Activated CD4-positive, alpha-beta T cell treated with anti-CD3 and anti-CD28 coated beads, Interleukin-2, amount 50 U/mL, for 1 hour (primary cell): ENCODE results near the gene SMIM20.
"Not testable (repeated sequence)": the region's sequence is repeated elsewhere in the genome, so short reads cannot be mapped to it uniquely, and the experiment has no call there.

ENCODE experiments used
- DNase-seq: peaks from one replicate; pipeline ENCODE4 v3.0.0-alpha.2; 2020

Gene SMIM20

GRCh38 chr4:25913851-25914669, at the start of gene SMIM20:
Gene SMIM20 (plus strand): TSS chr4:25914220. CDS start chr4:25914314, 94 bp downstream.
- peak; percentile 85 for DNase-seq

DNA sequence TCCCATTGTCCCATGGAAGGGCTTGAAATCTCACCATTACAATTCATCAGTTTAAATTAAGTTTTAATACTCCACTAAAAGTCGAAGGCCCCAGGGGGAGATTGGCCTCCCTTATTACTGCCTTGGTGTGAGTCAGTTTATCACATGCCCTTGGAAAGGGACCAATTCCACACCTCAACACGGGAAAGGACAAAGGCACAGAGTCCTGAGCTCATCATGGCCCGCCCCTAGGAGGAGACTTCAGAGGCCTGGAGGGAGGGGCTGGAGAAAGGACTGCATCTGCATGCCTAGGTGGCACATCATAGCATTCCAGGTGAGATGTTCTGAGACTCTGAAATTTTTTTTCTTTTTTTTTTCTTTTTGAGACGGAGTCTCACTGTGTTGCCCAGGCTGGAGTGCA, 48.4 kb upstream of the SMIM20 start:
- no peak for DNase-seq

DNA sequence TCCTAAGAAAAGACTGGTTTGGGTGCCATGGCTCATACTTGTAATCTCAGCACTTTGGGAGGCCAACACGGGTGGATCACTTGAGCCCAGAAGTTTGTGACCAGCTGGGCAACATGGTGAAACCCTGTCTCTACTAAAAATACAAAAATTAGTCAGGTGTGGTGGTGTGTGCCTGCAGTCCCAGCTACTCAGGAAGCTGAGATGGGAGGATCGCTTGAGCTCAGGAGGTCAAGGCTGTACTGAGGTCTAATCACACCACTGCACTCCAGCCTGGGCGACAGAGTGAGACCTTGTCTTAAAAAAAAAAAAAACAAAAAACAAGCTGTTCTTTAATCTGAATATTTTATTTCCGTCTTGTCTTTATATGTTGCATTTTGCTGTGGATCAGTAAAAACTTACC, 47.6 kb upstream of the SMIM20 start:
- not testable (repeated sequence) for DNase-seq

DNA sequence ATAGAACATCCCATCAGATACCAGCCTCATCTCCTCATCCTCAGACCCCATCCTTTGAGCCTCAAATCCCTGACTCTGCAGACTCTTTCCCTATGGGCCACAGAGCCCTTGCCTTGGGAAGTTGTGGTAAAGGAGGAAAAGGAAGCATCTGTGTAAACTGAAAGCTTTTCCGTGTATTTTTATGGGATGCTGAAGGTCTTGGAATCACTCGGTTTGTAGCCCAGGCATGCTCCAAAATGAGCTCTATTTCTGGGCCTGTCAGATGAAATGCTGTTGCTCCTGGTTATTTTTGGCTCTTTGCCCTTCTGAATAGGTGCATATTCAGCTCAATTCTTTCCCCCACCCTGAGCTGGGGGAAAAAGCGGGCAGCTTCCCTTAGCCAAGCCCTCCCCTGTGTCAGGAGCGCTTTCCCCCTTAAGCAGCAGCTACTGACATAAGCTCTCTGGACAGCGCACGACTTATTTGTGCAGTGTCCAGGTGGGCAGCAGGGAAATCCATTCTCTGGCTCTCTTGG, 46.2 kb upstream of the SMIM20 start:
- no peak for DNase-seq

GRCh38 chr4:25870081-25870480, 43.9 kb upstream of the SMIM20 start:
- DNase-seq = no peak

GRCh38 chr4:25872851-25873631, 41.0 kb upstream of the SMIM20 start:
- DNase-seq = no peak

DNA sequence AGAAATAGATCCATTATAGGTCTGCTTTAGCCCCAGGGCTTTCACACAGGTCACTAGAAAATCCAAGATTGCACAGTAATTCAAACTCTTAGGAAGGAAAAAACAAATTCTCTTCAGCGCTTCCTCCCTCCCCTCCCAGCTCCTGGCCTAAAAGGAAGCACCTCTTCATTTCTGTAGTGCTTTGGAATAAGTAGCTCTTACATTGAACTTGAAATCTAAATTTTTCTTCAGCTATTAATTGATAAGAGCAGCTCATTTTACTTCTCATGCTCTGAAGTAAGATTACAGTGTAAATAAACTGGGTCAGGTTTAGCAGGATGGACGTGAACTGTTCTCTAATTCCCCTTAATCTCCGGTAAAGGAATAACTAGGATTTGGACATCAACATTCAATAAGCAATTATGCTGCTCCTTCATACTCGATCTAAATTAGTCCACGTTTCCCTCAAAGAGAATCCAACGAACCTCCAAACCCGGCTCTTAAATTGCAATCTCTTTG, 40.3 kb upstream of the SMIM20 start:
- DNase-seq = no peak

DNA sequence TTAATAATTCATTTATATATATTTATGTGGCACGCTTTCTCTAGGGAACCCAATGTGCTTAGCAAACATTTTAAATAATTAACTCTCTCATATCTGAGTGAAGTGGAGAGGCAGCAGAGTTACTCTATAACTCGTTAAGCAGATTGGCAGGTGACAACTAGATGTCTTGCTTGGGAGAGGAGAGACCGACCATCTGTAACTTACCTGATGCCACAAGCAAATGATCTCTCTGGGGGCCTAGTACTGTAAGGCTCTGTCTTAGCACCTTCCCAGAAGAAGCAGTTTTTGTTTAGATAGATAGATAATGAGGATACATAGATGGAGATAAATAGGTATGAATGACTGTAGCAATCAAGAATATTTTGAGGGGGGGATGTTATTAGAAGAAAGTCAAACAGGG, 39.4 kb upstream of the SMIM20 start:
- no peak for DNase-seq

GRCh38 chr4:25875281-25875745, 38.7 kb upstream of the SMIM20 start:
- DNase-seq = no peak

- no peak for DNase-seq
These were observed 35.3 kb upstream of the SMIM20 start for GRCh38 chr4:25878676-25879075.

GRCh38 chr4:25879091-25879584, 34.9 kb upstream of the SMIM20 start:
- DNase-seq = no peak

- DNase-seq = no peak
These were observed 34.4 kb upstream of the SMIM20 start for GRCh38 chr4:25879587-25879986.

GRCh38 chr4:25879991-25880651, 33.9 kb upstream of the SMIM20 start:
- DNase-seq = no peak

DNA sequence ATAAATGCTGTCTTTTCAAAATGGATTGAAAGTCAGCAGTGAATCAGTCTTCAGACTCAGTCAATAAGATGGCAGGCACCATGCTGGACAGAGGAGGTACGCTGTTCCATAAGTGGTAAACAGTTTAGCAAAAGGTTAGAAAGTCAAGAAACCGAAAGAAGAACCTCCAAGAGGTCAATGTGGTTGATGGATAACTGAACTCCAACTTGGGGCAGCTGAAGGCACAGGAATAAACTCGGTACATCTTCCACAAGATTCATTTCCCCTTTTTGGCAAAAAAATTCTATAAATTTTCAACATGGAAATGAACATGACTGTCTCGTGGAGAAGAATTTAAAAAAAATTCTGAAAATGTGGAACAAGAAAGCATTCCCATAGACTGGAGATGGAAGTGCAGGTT, 32.8 kb upstream of the SMIM20 start:
- DNase-seq = no peak

GRCh38 chr4:25882226-25882625, 31.8 kb upstream of the SMIM20 start:
- DNase-seq = no peak

DNA sequence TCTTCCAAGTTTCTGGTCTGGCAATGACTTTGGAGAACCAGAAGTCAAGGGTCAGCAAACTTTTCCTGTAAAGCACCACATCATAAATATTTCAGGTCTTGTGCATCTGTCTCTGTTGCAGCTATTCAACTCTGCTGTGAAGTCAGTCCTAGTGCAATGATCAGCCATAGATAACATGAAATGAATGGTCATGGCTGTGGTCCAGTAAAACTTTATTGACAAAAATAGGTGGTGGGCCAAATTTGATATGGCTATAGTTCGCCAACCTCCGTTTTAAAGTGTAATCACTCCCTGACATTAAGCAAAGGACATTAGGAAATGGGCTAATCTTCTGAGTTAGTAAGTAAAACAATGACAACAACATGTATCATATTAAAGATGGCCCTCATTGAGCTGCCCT, 30.5 kb upstream of the SMIM20 start:
- no peak for DNase-seq

GRCh38 chr4:25884031-25884782, 29.8 kb upstream of the SMIM20 start:
- no peak for DNase-seq

- no peak for DNase-seq
These were observed 25.2 kb upstream of the SMIM20 start for GRCh38 chr4:25888781-25889180.

GRCh38 chr4:25889589-25890503, 24.2 kb upstream of the SMIM20 start:
- DNase-seq = no peak

GRCh38 chr4:25890571-25891485, 23.2 kb upstream of the SMIM20 start:
- DNase-seq = no peak
